Muscle of leg (tissue), 11 donors: Measurements from ENCODE around the gene SRC. TPM values are rescaled to one million over a fixed set of nuclear protein-coding genes. Genes with fewer than 3 reads are reported as not detected.

Source experiments
- DNase-seq: peaks from one replicate; pipeline ENCODE4 v3.0.0; 2013
- H3K27ac ChIP-seq: one replicate; pipeline ENCODE4 v1.5.1; 2013; ENCODE audit warnings: mild to moderate bottlenecking, low read length, control low read depth
- H3K27me3 ChIP-seq: one replicate; pipeline ENCODE4 v1.6.1; 2013; ENCODE audit warnings: low read length; ENCODE audit not compliant: control insufficient read depth, insufficient read depth
- H3K36me3 ChIP-seq: one replicate; pipeline ENCODE4 v1.6.1; 2013; ENCODE audit warnings: low read length; ENCODE audit not compliant: control insufficient read depth, insufficient read depth
- H3K4me1 ChIP-seq: one replicate; pipeline ENCODE4 v1.6.1; 2013; ENCODE audit warnings: low read length; ENCODE audit not compliant: control insufficient read depth, insufficient read depth
- H3K4me3 ChIP-seq: one replicate; pipeline ENCODE4 v1.5.1; 2013; ENCODE audit warnings: low read length, control low read depth
- H3K9me3 ChIP-seq: replicated peaks from 2 replicates; pipeline ENCODE4 v1.6.1; 2013; ENCODE audit warnings: low read depth, low read length; ENCODE audit not compliant: control insufficient read depth
- WGBS: methylation state at CpG from one replicate; pipeline ENCODE4 v1.1.5; 2013; ENCODE audit warnings: missing lambda C conversion rate; ENCODE audit not compliant: insufficient coverage; 5-methylcytosine and 5-hydroxymethylcytosine counted together
- polyA plus RNA-seq, 8 donors: library from polyadenylated mRNA; unstranded; fragments of 120-200 nt; gene quantifications; one replicate each; pipeline versions ENCODE4 v1.2.1 to v1.2.3, GENCODE V29; 2013; ENCODE audit warnings: inconsistent platforms in 1 of 8, low replicate concordance in 1 of 8; ENCODE audit not compliant: insufficient read length in 8 of 8, insufficient read depth in 1 of 8
- total RNA-seq: library from RNA; stranded (reverse); fragments of 120-200 nt; gene quantifications from one replicate; pipeline ENCODE4 v1.2.4, GENCODE V29; 2013

The SRC gene
- total and polyA plus RNA-seq, 9 donors, result 8.6 to 25.4 (median 16.6) TPM

GRCh38 chr20:37356961-37357371, 11.0 kb downstream of the SRC start:
- Histone ChIP-seq H3K4me1 (peaks cover 41% of the 10 kb centered on the region), H3K27me3 (no peaks in the 10 kb centered on the region), H3K36me3 (peaks cover 7% of the 10 kb centered on the region), H3K27ac (no peak overlapping the region), H3K4me3 (no peak overlapping the region), H3K9me3 (no peaks in the 10 kb centered on the region)
- DNase-seq, result peak; percentile 32
- 72% methylated on average over 5 of the region's 11 CpGs for WGBS

DNA sequence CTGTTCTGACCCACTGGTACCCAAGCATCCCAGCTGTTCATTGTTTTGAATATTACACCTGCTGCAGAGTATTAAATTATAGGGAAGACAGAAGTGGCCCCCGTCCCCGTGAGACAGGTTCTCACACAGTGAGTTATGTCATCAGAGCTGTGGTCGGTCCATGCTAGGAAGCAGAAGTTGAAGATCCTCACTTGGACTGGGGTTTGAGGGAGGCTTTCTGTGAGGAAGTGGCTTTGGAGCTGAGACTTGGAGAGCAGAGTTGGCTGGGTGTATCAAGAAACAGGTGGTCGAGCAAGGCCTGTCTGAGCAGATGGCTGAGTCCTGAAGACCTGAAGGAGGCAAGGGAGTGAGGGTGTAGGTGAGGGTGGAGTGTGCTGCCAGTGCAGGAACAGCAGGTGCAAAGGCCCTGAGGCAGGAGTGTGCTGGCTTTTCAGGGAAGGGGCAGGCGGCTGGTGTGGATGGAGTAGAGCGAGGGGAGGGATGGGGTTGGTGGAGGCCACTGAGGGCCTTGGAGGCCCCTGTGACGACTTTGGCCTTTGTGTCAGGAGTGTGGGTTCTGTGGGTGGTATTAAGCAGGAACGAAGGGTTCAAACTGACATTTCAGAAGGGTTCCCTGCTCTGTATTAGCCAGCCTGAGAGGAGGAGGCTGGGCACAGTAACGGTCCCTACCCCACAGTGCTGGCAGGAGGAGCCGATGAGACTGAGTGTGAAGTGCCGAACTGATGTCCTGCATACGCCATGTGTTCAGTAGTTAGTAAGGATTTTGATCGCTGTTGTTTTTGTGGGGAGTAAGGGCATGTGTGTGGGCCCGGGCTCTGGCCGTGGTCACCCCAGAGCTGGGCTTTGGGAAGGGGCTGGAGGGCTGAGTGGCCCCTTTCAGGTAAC, 11.8 kb downstream of the SRC start:
- H3K27me3 ChIP-seq, result no peaks in the 10 kb centered on the region
- peaks cover 41% of the 10 kb centered on the region for H3K4me1 ChIP-seq
- DNase-seq, result peak; percentile 66
- H3K27ac ChIP-seq, result no peak overlapping the region
- H3K36me3 ChIP-seq, result peaks cover 7% of the 10 kb centered on the region
- no peak overlapping the region for H3K4me3 ChIP-seq
- H3K9me3 ChIP-seq, result no peaks in the 10 kb centered on the region
- WGBS, result 77% methylated on average over 13 of the region's 15 CpGs

DNA sequence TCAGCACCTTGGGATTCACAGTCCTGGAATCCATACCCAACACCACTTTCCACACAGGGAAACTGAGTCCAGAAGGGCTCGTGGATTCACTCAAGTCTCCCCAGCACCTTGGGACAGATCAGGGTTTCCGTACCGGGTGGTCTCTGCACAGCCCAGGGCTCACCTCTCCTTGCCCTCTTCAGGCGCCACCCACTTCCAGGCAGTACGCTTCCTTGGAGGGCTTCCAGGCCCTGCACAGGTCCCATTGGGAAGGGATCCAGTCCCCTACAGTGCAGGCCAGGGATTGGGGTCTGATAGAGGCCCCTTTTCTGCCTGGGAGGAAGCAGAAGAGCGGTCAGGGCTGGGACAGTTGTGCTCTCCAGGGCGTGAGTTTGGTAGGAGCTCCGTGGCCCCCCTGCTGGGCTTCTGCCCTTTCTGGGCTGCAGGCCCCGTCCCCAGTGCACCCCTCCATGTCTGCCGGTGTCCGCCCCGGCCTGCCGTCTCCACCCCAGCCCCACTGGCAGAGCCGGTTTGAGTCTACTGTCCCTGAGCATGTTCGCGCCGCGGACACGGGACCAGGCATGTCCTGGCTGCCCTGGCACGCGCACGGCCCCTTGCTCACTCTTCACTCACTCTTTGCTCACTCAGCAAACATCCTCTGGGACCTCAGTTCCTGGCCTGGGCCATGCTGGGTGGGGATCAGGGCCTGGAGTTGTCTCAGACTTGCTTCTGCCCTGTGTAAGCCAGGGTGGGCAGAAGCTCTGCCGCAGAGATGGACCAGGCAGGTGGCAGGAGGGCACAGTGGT, 12.6 kb downstream of the SRC start:
- no peak overlapping the region for H3K27ac ChIP-seq
- 60% methylated on average over 20 of the region's 23 CpGs for WGBS

GRCh38 chr20:37359331-37359730, 13.4 kb downstream of the SRC start:
- DNase-seq, result no peak
- peaks cover 43% of the 10 kb centered on the region for H3K4me1 ChIP-seq

More for the DNA sequence above, 12.6 kb downstream of the SRC start:
- H3K36me3 ChIP-seq, result peaks cover under 1% of the 10 kb centered on the region
- no peaks in the 10 kb centered on the region for H3K9me3 ChIP-seq
- peaks cover 43% of the 10 kb centered on the region for H3K4me1 ChIP-seq
- DNase-seq, result no peak
- no peak overlapping the region for H3K4me3 ChIP-seq
- H3K27me3 ChIP-seq, result no peaks in the 10 kb centered on the region

DNA sequence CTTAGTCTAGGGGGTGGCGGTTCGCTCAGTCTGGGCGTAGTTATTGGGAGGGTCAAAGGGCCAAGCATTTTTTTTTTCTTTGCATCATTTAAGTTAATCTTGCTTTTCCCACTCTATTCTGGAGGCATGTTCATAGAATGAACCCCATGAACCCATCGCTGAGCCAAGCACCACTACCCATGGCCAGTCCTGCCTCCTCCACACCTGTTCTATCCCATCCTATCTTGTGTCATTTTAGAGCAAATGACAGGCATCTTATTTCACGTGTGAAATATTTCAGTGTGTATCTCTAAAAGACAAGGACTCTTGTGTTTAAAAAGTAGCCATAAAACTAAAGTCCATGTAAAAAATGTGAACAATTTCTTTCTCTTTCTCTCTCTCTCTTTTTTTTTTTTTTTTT, 13.9 kb downstream of the SRC start:
- H3K4me1 ChIP-seq, result peaks cover 43% of the 10 kb centered on the region
- peak; percentile 34 for DNase-seq
- peaks cover 9% of the 10 kb centered on the region for H3K36me3 ChIP-seq
- H3K9me3 ChIP-seq, result no peaks in the 10 kb centered on the region
- H3K27ac ChIP-seq, result no peak overlapping the region
- no peak overlapping the region for H3K4me3 ChIP-seq
- no peaks in the 10 kb centered on the region for H3K27me3 ChIP-seq
- WGBS, result no CpG with 5 or more reads among the region's 5 CpGs

More at GRCh38 chr20:37359331-37359730, 13.4 kb downstream of the SRC start:
- Histone ChIP-seq H3K27me3 (no peaks in the 10 kb centered on the region), H3K36me3 (peaks cover 6% of the 10 kb centered on the region), H3K9me3 (no peaks in the 10 kb centered on the region), H3K27ac (no peak overlapping the region), H3K4me3 (no peak overlapping the region)
- WGBS, result 48% methylated on average over 3 of the region's 9 CpGs

DNA sequence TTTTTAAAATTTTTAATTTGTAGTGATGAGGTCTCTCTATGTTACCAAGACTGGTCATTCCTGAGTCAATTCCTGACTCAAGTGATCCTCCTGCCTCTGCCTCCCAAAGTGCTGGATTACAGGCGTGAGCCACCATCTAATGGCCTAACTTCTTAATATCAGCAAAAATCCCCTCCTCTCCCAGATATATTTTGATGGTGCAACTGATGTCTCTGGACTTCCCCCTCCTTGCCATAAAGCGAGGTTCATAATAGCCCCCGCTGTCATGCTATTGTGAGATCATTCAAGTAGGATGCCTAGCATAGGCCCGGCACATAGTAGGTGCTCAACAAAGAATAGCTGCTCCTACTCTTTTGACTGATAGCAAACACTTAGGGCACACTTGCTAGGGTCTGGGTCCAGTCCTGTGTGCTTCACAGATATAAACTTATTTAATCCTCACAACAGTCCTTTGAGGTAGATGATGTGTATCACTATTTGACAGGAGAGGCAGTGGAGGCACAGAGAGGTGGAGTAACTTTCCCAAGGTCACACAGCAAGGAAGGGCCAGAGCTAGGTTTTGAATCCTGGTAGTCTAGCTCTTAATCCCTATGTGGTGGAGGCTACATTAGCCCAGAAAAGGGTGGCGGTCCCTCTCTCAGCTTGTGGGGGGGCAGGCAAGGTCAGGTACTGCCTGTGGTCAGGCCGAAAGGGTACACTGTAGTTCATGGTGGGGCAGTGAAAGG, 14.6 kb downstream of the SRC start:
- Histone ChIP-seq H3K27ac (no peak overlapping the region), H3K27me3 (no peaks in the 10 kb centered on the region), H3K4me3 (no peak overlapping the region), H3K4me1 (peaks cover 43% of the 10 kb centered on the region), H3K36me3 (peaks cover 10% of the 10 kb centered on the region), H3K9me3 (no peaks in the 10 kb centered on the region)
- 94% methylated on average over 6 of the region's 6 CpGs for WGBS
- no peak for DNase-seq

DNA sequence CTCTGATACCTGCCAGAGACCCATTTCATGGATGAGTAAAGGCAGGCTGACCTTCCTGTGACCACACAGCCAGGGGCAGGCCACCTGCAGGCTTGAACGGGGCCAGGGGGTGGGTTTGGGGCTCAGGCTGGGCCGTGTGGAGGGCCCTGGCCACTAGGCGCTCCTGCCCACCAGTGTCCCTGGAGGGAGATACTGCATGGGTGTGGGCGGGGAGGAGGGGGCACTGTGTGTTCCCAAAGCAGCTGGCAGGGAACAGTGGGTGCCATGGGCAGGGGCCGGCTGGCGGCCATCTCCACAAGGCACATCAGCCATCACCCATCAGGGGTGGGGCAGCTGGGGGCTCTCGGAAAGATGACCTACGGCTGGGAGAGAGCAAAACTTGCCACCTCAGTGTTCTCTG, 15.4 kb downstream of the SRC start:
- H3K4me3 ChIP-seq, result no peak overlapping the region
- H3K9me3 ChIP-seq, result no peaks in the 10 kb centered on the region
- peaks cover 40% of the 10 kb centered on the region for H3K4me1 ChIP-seq
- no peak overlapping the region for H3K27ac ChIP-seq
- 84% methylated on average over 7 of the region's 8 CpGs for WGBS
- H3K36me3 ChIP-seq, result peaks cover 18% of the 10 kb centered on the region
- H3K27me3 ChIP-seq, result no peaks in the 10 kb centered on the region
- DNase-seq, result no peak

DNA sequence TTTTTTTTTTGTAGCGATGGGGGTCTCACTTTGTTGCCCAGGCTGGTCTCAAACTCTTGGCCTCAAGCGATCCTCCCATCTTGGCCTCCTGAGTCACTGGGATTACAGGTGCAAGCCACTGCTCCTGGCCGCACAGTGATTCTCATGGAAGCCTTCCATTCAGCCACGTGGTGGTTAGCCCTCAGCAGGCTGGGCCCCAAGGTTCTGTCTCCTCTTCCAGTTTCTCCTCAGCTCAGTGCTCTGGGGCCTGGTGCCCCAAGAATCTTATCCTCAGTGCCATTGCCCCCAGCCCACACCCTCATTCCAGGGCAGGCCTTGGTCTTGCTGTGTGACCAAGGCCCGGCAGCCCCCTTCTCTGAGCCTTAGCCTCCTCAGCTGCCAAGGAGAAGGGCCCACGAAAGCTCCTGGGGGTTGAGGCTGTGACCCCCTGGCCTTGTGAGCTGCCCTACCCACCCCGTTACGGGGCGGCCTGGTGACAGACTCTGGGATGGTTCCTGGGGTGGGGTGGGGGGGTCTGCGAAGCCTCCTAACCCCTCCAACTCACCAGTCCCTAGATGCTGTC, 16.4 kb downstream of the SRC start:
- WGBS, result 73% methylated on average over 4 of the region's 10 CpGs

DNA sequence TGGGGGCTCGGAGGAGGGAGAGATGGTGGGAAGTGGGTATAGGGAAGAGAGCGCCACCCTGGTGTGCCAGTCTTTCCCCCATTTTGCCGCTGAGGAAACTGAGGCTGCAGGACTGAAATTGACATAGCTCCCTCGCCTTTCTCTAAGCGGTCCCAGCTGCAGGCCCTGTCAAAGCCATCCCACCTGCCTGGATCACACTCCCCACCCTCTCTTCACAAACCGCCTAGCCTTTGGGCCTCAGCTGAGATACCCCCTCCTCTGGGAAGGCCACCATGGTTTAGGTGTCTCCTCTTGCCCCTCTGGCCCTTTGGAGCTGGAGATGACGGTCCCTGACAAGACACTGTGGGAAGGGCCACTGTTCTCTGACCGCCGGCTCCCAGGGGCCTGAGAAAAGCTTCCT, 16.9 kb downstream of the SRC start:
- WGBS, result 92% methylated on average over 7 of the region's 9 CpGs
- no peaks in the 10 kb centered on the region for H3K9me3 ChIP-seq
- H3K27me3 ChIP-seq, result no peaks in the 10 kb centered on the region
- DNase-seq, result no peak
- H3K27ac ChIP-seq, result no peak overlapping the region
- no peak overlapping the region for H3K4me3 ChIP-seq
- H3K4me1 ChIP-seq, result peaks cover 25% of the 10 kb centered on the region
- peaks cover 19% of the 10 kb centered on the region for H3K36me3 ChIP-seq

More for the DNA sequence above, 16.4 kb downstream of the SRC start:
- no peak overlapping the region for H3K27ac ChIP-seq
- peaks cover 30% of the 10 kb centered on the region for H3K4me1 ChIP-seq
- DNase-seq, result no peak
- no peaks in the 10 kb centered on the region for H3K9me3 ChIP-seq
- peaks cover 19% of the 10 kb centered on the region for H3K36me3 ChIP-seq
- no peaks in the 10 kb centered on the region for H3K27me3 ChIP-seq
- no peak overlapping the region for H3K4me3 ChIP-seq
